Right hindlimb (tissue), 1 donor: Measurements from ENCODE around the gene B4GAT1.

Experiments
- DNase-seq: peaks from one replicate; pipeline ENCODE4 v3.0.0-alpha.2; 2018

The B4GAT1 gene

GRCh38 chr11:66335531-66336233 lies 11.7 kb downstream of the B4GAT1 start:
- DNase-seq: peak; percentile 70

GRCh38 chr11:66334605-66335442 lies 12.6 kb downstream of the B4GAT1 start:
- DNase-seq: no peak

- no peak for DNase-seq
Measured at GRCh38 chr11:66333896-66334604, 13.4 kb downstream of the B4GAT1 start.

GRCh38 chr11:66333220-66333877 lies 14.1 kb downstream of the B4GAT1 start:
- DNase-seq: no peak

- DNase-seq: no peak
Measured at GRCh38 chr11:66332371-66333219, 14.8 kb downstream of the B4GAT1 start.

- peak; percentile 14 for DNase-seq
Measured at GRCh38 chr11:66331542-66332370, 15.7 kb downstream of the B4GAT1 start.

- no peak for DNase-seq
Measured at GRCh38 chr11:66330931-66331330, 16.5 kb downstream of the B4GAT1 start.

GRCh38 chr11:66329165-66329673 lies 18.2 kb downstream of the B4GAT1 start:
- no peak for DNase-seq

GRCh38 chr11:66328302-66329144 lies 18.9 kb downstream of the B4GAT1 start:
- DNase-seq: peak; percentile 79

- DNase-seq: no peak
Measured at GRCh38 chr11:66328031-66328301, 19.5 kb downstream of the B4GAT1 start.

- DNase-seq: peak; percentile 46
Measured at GRCh38 chr11:66327171-66328030, 20.0 kb downstream of the B4GAT1 start.

GRCh38 chr11:66326261-66327111 lies 20.9 kb downstream of the B4GAT1 start:
- peak; percentile 67 for DNase-seq

GRCh38 chr11:66325263-66325671 lies 22.2 kb downstream of the B4GAT1 start:
- DNase-seq: peak; percentile 28

- DNase-seq: no peak
Measured at GRCh38 chr11:66324664-66325063, 22.8 kb downstream of the B4GAT1 start.

GRCh38 chr11:66323684-66324083 lies 23.7 kb downstream of the B4GAT1 start:
- DNase-seq: no peak

- no peak for DNase-seq
Measured at GRCh38 chr11:66322732-66323427, 24.5 kb downstream of the B4GAT1 start.

- no peak for DNase-seq
Measured at GRCh38 chr11:66321606-66322005, 25.8 kb downstream of the B4GAT1 start.
